Colonic mucosa (tissue), 4 donors: Measurements from ENCODE around the gene ROBO1. TPM values are rescaled to one million over a fixed set of nuclear protein-coding genes. Genes with fewer than 3 reads are reported as not detected.

Experiments
- DNase-seq: peaks from one replicate; pipeline ENCODE4 v3.0.0-alpha.2; 2020
- H3K27ac ChIP-seq: fragments of 200-600 bp; one replicate; pipeline ENCODE4 v1.8.0; 2021
- H3K27me3 ChIP-seq: fragments of 200-600 bp; one replicate; pipeline ENCODE4 v1.8.0; 2021
- H3K36me3 ChIP-seq: fragments of 200-600 bp; one replicate; pipeline ENCODE4 v1.8.0; 2021
- H3K4me1 ChIP-seq: fragments of 200-600 bp; one replicate; pipeline ENCODE4 v1.8.0; 2021; ENCODE audit warnings: mild to moderate bottlenecking
- H3K4me3 ChIP-seq: fragments of 200-600 bp; one replicate; pipeline ENCODE4 v1.8.0; 2021
- H3K9ac ChIP-seq, 2 donors: one replicate each; pipeline ENCODE4 v1.7.0; 2013; ENCODE audit warnings: control low read depth in 2 of 2, low read depth in 2 of 2, low read length in 2 of 2
- H3K9me3 ChIP-seq: fragments of 200-600 bp; one replicate; pipeline ENCODE4 v1.8.0; 2021
- intact Hi-C: fragments of 100-400 bp; cut with DNase I; formaldehyde crosslinking; loops from one replicate; pipeline ENCODE4 v1.14.1; 2022
- total RNA-seq, 2 donors: library from RNA; stranded (reverse); fragmentation: NEBNext Ultra II Directional in 1 of 2; extraction: Animal tissue kit (Norgen Biotek cat#: 25700) in 1 of 2; gene quantifications; one replicate each; pipeline ENCODE4 v1.2.1, GENCODE V29; 2021
- TF ChIP-seq, protein P1 (sequence below): fragments of 200-600 bp; IDR thresholded peaks from one replicate; pipeline ENCODE4 v1.8.0; 2022; ENCODE audit warnings: antibody characterized with exemption, mild to moderate bottlenecking
- donor health status: healthy.
- donor health status: DM: no; HTN: no; CAD: no.
- donor health status: DM: no; HTN: no; CAD: no.

The ROBO1 gene
- total RNA-seq, 2 donors from 2014 or later: 8.1 to 9.4 TPM

DNA sequence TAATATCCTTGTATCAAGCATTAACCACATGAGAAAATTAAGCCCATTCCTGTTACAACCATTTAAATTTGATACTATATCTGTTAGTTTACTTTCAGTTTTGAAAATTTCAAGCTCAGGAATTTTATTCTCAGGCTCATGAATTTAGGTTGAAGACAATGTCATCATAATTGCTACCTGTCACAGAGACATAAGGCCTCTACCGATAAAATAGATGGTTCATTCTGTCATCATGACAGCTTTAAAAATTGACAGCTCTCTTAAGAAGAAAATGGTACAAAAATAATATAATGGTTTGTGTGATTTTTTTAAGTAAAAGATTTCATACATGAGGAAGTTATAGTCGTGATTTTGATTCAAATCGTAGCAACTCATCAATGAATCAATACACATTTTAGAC is 1003.2 kb downstream of the ROBO1 start:
- TF ChIP-seq, protein P1, sequence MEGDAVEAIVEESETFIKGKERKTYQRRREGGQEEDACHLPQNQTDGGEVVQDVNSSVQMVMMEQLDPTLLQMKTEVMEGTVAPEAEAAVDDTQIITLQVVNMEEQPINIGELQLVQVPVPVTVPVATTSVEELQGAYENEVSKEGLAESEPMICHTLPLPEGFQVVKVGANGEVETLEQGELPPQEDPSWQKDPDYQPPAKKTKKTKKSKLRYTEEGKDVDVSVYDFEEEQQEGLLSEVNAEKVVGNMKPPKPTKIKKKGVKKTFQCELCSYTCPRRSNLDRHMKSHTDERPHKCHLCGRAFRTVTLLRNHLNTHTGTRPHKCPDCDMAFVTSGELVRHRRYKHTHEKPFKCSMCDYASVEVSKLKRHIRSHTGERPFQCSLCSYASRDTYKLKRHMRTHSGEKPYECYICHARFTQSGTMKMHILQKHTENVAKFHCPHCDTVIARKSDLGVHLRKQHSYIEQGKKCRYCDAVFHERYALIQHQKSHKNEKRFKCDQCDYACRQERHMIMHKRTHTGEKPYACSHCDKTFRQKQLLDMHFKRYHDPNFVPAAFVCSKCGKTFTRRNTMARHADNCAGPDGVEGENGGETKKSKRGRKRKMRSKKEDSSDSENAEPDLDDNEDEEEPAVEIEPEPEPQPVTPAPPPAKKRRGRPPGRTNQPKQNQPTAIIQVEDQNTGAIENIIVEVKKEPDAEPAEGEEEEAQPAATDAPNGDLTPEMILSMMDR: no peak
- no peaks in the 10 kb centered on the region for H3K9me3 ChIP-seq
- H3K36me3 ChIP-seq: no peaks in the 10 kb centered on the region
- H3K27ac ChIP-seq: no peak overlapping the region
- DNase-seq: no peak
- no peaks in the 10 kb centered on the region for H3K27me3 ChIP-seq
- intact Hi-C loops: no loop called here
- H3K9ac ChIP-seq: no peak overlapping the region
- H3K4me3 ChIP-seq: no peak overlapping the region
- no peaks in the 10 kb centered on the region for H3K4me1 ChIP-seq

DNA sequence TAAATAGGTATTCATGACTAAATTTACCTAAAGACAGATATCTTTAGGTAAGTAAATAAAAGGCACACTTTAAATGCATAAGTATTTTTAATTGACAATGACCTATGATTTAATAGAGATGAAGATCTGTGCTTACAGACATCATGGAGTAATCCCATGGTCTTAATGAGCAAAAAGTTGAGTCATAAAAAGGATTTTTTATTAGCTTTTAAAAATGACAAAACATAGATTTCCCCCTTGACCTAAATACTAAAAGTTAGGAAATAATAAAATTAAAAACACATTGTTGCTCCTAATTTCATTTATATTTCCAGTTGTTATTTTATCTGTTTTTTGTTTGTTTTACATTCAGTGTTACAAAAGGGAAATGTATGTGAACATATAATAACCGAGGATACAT is 1005.7 kb downstream of the ROBO1 start:
- intact Hi-C loops: no loop called here
- H3K27me3 ChIP-seq: no peaks in the 10 kb centered on the region
- no peaks in the 10 kb centered on the region for H3K9me3 ChIP-seq
- H3K27ac ChIP-seq: no peak overlapping the region
- no peak overlapping the region for H3K9ac ChIP-seq
- H3K4me3 ChIP-seq: no peak overlapping the region
- TF ChIP-seq, protein P1: no peak
- DNase-seq: no peak
- no peaks in the 10 kb centered on the region for H3K4me1 ChIP-seq
- no peaks in the 10 kb centered on the region for H3K36me3 ChIP-seq

DNA sequence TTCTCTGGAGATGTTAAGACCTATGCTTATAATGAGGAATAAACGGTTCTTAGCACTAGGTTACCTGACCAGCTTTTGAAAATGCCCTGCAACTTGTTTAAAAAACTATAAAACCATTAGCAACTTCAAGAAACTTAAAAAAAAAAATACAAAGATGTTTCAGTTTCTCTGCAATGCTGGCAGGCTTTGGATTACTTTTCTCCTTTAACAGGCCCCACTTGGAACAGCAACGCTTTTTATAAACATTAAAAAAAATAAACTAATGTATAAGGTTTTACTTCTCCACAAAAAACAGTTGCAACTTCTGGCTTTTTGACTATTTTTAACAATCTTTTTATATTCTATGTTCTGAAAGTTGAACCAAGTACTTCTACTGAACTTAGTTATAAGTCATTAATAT is 1006.7 kb downstream of the ROBO1 start:
- DNase-seq: no peak
- Histone ChIP-seq H3K27me3 (no peaks in the 10 kb centered on the region), H3K4me1 (no peaks in the 10 kb centered on the region), H3K27ac (no peak overlapping the region), H3K4me3 (no peak overlapping the region), H3K9ac (no peak overlapping the region), H3K9me3 (no peaks in the 10 kb centered on the region), H3K36me3 (no peaks in the 10 kb centered on the region)
- intact Hi-C loops: no loop called here
- TF ChIP-seq, protein P1: no peak

DNA sequence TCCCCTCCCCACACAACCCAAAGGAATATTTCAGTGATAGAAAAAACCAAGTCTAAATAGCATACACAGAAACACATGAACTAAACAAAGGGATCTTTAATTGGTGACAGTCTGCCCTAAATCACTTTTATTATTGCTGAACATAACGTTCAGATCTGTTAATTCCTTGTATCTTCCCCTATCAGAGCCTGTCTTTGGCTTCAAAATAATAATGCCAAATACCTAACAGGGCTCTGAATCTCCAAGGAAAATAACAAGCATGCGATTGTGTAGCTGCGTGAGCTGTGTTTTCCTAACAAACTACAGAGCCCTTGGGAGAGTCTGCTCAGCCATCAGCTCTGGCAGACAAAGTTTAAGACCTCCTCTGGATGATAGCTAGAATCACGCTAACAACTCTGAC is 1010.1 kb downstream of the ROBO1 start:
- Histone ChIP-seq H3K9me3 (no peaks in the 10 kb centered on the region), H3K27ac (no peak overlapping the region), H3K27me3 (no peaks in the 10 kb centered on the region), H3K9ac (no peak overlapping the region), H3K4me1 (no peaks in the 10 kb centered on the region), H3K36me3 (no peaks in the 10 kb centered on the region), H3K4me3 (no peak overlapping the region)
- intact Hi-C loops: no loop called here
- TF ChIP-seq, protein P1: no peak
- no peak for DNase-seq

DNA sequence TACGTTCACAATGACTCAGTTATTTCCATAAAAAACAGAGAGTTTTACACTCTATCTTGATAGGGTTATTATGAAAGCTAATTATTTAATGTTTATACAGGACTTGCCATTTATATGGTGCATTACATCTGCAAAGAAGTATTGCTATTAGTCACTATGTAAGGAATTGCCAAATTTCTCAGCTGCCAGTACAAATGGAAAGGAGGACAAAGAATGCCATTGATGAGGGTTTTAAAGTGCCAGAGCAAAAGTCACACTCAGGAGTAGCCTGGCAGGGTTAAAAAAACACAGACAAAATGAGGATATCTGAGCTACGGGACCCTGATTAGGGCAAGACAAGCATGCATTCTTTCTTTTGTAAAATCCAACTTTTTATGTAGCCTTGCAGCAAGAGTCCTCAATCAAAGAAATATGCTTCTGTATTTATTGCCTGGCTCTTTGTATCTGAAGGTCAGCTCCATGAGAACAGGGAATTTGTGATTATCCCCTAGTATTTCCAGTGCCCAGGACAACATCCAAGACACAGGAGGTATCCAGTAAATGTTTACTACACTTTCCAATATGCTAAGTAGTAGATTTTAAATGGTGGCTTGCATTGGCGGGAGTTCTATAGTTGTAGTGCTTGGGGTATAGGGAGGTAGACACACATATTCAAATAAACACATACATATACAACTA is 1013.6 kb downstream of the ROBO1 start:
- Histone ChIP-seq H3K36me3 (no peaks in the 10 kb centered on the region), H3K9ac (no peak overlapping the region), H3K4me3 (no peak overlapping the region), H3K9me3 (no peaks in the 10 kb centered on the region), H3K27me3 (no peaks in the 10 kb centered on the region), H3K27ac (no peak overlapping the region), H3K4me1 (no peaks in the 10 kb centered on the region)
- intact Hi-C loops: no loop called here
- TF ChIP-seq, protein P1: no peak
- DNase-seq: no peak
